NCI-H460 (cell line): ENCODE results near the gene SCOC. TPM values are rescaled to one million over a fixed set of nuclear protein-coding genes. Genes with fewer than 3 reads are reported as not detected.

ENCODE experiments used
- total RNA-seq: library from RNA; depleted of rRNA; stranded (reverse); fragments of >200 nt; shearing (Covaris generic); gene quantifications from 2 replicates; pipeline ENCODE4 v1.2.3, GENCODE V29; 2014; rRNA removed

The SCOC gene
- total RNA-seq, 1 experiment from 2014 or later, result 73.1 TPM

Other genes starting within 250 kb of the SCOC start
- gene MAML3, start 219.5 kb upstream of the SCOC start, total RNA-seq, result 12.0 and 14.8 TPM in 2 replicates
- 69.0 and 74.9 TPM in 2 replicates for gene CLGN, start 54.0 kb downstream of the SCOC start, total RNA-seq
- gene MGAT4D, start 124.6 kb downstream of the SCOC start, total RNA-seq, result not detected in 2 replicates
- gene ELMOD2, start 150.5 kb downstream of the SCOC start, total RNA-seq, result 20.6 and 27.0 TPM in 2 replicates
- not detected in 2 replicates for gene UCP1, start 195.3 kb downstream of the SCOC start, total RNA-seq